Immature natural killer cell (primary cell): ENCODE data around the gene RPL36. TPM values are rescaled to one million over a fixed set of nuclear protein-coding genes. Genes with fewer than 3 reads are reported as not detected.
A peak's percentile ranks its signal among the peaks of the same experiment; 100 is the strongest.

Experiments used
- DNase-seq, 3 donors: peaks; one replicate each; pipeline ENCODE4 v3.0.0; 2022; ENCODE audit warnings: mixed read lengths in 1 of 3
- H3K27ac Mint-ChIP-seq, 6 donors: one replicate each; pipeline ENCODE4 v1.8.0; 2020; ENCODE audit warnings: mixed read lengths in 6 of 6, mild to moderate bottlenecking in 5 of 6, inconsistent platforms in 4 of 6, moderate library complexity in 3 of 6
- H3K27me3 Mint-ChIP-seq, 3 donors: one replicate each; pipeline ENCODE4 v1.8.0; 2020 to 2021; ENCODE audit warnings: low read depth in 3 of 3, mild to moderate bottlenecking in 3 of 3, mixed read lengths in 3 of 3, moderate library complexity in 3 of 3, inconsistent platforms in 1 of 3
- H3K36me3 Mint-ChIP-seq, 3 donors: one replicate each; pipeline ENCODE4 v1.8.0; 2020; ENCODE audit warnings: mixed read lengths in 3 of 3, inconsistent platforms in 2 of 3, mild to moderate bottlenecking in 2 of 3
- H3K4me1 Mint-ChIP-seq, 2 donors: one replicate each; pipeline ENCODE4 v1.8.0; 2020; ENCODE audit warnings: inconsistent platforms in 2 of 2, mild to moderate bottlenecking in 2 of 2, mixed read lengths in 2 of 2, moderate library complexity in 1 of 2
- H3K4me3 Mint-ChIP-seq, 5 donors: one replicate each; pipeline ENCODE4 v1.8.0; 2020; ENCODE audit warnings: mild to moderate bottlenecking in 5 of 5, mixed read lengths in 5 of 5, inconsistent platforms in 3 of 5, moderate library complexity in 3 of 5
- H3K9me3 Mint-ChIP-seq, 6 donors: one replicate each; pipeline ENCODE4 v1.8.0; 2020; ENCODE audit warnings: mild to moderate bottlenecking in 6 of 6, mixed read lengths in 6 of 6, inconsistent platforms in 4 of 6, moderate library complexity in 3 of 6
- polyA plus RNA-seq, 3 donors: library from polyadenylated mRNA; unstranded; fragments of 300-500 nt; fragmentation: Illumina TruSeq; gene quantifications; one replicate each; pipeline ENCODE4 v1.2.3, GENCODE V29; 2021

RPL36 gene
- polyA plus RNA-seq, 3 donors from 2014 or later = 550 to 1,524 (median 935) TPM

- Mint-ChIP-seq H3K9me3 (no peaks in the 10 kb centered on the region), H3K27me3 (peaks cover 2 to 3% (median 2%) of the 10 kb centered on the region in 3 donors), H3K4me3 (no peak overlapping the region), H3K36me3 (peaks cover 7 to 42% (median 13%) of the 10 kb centered on the region in 3 donors), H3K4me1 (peaks cover 0 to 6% of the 10 kb centered on the region in 2 donors), H3K27ac (peak overlapping the region in 1 of 6 donors; percentile 11)
- DNase-seq = no peak
Observed at GRCh38 chr19:5664515-5664914, 25.6 kb upstream of the RPL36 start.

DNA sequence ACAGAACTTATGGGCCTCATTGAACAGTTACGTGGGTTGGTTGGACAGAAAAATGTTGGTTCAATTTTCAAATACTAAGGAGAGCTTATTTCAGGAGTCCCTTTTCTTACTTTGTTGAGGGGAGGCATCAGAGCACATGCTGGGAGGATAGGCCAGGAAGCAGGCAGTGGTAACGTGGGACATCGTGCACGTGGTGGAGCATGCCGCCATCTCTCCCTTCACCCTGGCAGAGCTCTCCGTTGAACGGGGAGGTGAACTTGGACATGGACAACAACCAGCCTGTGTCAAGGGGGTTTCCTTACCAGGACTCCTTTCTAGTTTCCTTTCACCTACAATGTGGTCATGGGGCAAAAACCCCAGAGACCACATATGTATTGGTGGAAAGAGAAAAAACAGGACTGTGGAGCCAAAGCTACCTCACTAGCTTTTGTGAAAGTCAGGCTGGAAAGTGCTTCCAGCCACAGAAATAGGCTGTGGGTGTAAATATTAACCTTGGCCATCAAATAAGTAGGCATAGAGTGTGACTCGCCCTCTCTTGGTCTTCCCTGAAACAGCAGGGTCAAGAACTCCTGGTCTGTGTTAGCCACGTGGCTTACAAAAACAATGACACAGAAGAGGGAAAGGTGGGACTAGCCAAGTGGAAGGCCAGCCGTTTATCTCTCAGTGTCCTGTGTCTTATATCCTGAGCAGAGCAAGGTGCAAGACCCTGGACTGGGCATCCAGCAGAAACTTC is 24.1 kb upstream of the RPL36 start:
- Mint-ChIP-seq H3K27me3 (peaks cover 2 to 3% (median 2%) of the 10 kb centered on the region in 3 donors), H3K4me3 (no peak overlapping the region), H3K36me3 (peaks cover 3 to 42% (median 13%) of the 10 kb centered on the region in 3 donors), H3K9me3 (no peaks in the 10 kb centered on the region), H3K4me1 (peaks cover 0 to 6% of the 10 kb centered on the region in 2 donors), H3K27ac (peak overlapping the region in 3 of 6 donors; percentile 40 to 64 (median 51))
- DNase-seq = no peak

DNA sequence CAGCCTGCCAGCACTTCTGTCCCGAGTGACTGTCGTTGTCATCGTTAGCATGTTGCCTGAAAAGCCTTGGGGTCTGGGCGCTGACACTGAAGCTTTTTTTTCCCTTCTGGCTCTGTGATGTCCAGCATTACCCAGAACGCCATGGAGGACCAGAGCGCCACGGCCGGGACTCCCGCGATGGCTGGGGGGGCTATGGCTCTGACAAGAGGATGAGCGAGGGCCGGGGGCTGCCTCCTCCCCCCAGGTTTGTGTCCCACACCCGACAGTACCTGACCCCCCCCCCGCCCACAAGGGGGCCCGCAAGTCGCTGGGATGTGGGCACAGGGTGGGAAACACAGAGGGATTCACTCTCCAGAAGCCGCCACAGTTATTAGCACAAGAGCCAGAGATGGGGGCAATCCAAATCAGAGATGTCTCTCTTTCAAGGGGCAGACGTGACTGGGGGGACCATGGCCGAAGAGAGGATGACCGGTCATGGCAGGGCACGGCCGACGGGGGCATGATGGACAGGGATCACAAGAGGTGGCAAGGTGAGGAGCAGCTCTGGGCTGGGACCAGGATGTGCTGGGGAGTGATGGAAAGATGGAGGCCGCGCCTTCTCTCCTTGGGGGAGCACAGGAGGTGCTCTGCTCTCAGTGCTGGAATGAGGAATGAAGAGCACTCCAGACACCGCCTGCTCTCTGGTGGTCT is 23.0 kb upstream of the RPL36 start:
- peaks cover 0 to 2% (median 0%) of the 10 kb centered on the region in 3 donors for H3K27me3 Mint-ChIP-seq
- peak overlapping the region in 1 of 6 donors; percentile 34 for H3K27ac Mint-ChIP-seq
- peaks cover 3 to 38% (median 13%) of the 10 kb centered on the region in 3 donors for H3K36me3 Mint-ChIP-seq
- H3K4me1 Mint-ChIP-seq = peaks cover 0 to 6% of the 10 kb centered on the region in 2 donors
- no peak overlapping the region for H3K4me3 Mint-ChIP-seq
- no peak for DNase-seq
- no peaks in the 10 kb centered on the region for H3K9me3 Mint-ChIP-seq

DNA sequence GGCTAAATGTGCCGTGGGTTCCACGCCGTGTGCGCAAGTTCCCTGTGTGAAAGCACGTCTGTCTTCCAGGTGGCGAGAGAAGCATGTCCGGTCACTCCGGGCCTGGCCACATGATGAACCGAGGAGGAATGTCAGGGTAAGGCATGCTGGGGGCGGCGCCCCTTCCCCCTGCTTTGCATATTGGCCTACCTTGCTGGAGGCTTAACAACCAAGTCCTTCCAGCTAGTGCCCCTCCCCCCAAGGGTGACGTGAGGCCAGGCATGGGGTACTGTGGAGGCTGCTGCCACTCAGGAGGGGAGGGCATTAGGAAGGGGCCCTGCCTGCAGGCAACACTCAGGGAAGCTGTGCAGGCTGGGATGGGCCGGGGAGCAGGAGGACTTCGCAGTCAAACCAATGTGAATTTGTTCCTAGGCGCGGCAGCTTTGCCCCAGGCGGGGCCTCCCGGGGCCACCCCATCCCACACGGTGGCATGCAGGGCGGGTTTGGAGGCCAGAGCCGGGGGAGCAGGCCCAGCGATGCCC is 22.3 kb upstream of the RPL36 start:
- Mint-ChIP-seq H3K9me3 (no peaks in the 10 kb centered on the region), H3K4me3 (no peak overlapping the region), H3K27ac (no peak overlapping the region), H3K36me3 (peaks cover 3 to 38% (median 13%) of the 10 kb centered on the region in 3 donors), H3K27me3 (peaks cover 0 to 4% (median 2%) of the 10 kb centered on the region in 3 donors), H3K4me1 (peaks cover 0 to 6% of the 10 kb centered on the region in 2 donors)
- no peak for DNase-seq

DNA sequence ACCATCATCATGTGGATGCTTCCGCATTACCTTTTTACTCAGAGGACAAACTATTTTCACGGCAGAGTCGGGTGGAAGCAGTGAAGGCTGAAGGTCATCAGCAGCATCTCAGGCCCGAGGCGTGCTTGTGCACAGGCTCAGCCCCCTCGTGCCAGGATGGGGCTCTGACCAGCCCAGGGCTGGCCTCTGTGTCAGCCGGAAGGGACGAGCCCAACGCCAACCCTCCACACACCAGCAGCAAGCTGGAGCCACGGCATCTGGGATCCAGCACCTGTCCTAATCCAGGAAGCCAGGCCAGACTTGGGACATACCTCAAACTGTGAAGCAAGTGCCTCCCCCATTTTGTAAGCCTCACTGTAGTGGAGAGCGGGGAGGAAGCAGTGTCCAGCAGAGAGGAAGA is 20.9 kb upstream of the RPL36 start:
- H3K27me3 Mint-ChIP-seq = peaks cover 2 to 4% (median 2%) of the 10 kb centered on the region in 3 donors
- H3K27ac Mint-ChIP-seq = peak overlapping the region in 1 of 6 donors; percentile 29
- no peak for DNase-seq
- H3K4me3 Mint-ChIP-seq = no peak overlapping the region
- H3K36me3 Mint-ChIP-seq = peaks cover 9 to 37% (median 10%) of the 10 kb centered on the region in 3 donors
- H3K9me3 Mint-ChIP-seq = no peaks in the 10 kb centered on the region
- peaks cover 0 to 6% of the 10 kb centered on the region in 2 donors for H3K4me1 Mint-ChIP-seq

DNA sequence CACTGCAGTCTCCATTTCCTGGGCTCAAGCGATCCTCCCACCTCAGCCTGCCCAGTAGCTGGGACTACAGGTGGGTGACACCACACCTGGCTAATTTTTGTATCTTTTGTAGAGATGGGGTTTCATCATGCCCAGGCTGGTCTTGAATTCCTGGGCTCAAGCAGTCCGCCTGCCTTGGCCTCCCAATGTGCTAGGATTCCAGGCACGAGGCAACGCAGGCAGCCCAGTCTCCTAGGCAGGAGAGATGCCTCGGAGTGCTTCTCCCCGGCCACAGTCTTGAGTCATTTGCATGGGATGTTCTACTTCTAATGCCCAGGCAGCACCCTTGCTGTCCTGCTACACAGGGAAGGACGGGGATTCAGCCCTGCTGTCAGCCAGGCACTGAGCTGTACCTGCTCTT is 18.5 kb upstream of the RPL36 start:
- no peaks in the 10 kb centered on the region for H3K9me3 Mint-ChIP-seq
- H3K4me1 Mint-ChIP-seq = no peaks in the 10 kb centered on the region
- DNase-seq = no peak
- peaks cover 2 to 4% (median 2%) of the 10 kb centered on the region in 3 donors for H3K27me3 Mint-ChIP-seq
- no peak overlapping the region for H3K4me3 Mint-ChIP-seq
- peaks cover 3 to 16% (median 9%) of the 10 kb centered on the region in 3 donors for H3K36me3 Mint-ChIP-seq
- H3K27ac Mint-ChIP-seq = peak overlapping the region in 1 of 6 donors; percentile 17

DNA sequence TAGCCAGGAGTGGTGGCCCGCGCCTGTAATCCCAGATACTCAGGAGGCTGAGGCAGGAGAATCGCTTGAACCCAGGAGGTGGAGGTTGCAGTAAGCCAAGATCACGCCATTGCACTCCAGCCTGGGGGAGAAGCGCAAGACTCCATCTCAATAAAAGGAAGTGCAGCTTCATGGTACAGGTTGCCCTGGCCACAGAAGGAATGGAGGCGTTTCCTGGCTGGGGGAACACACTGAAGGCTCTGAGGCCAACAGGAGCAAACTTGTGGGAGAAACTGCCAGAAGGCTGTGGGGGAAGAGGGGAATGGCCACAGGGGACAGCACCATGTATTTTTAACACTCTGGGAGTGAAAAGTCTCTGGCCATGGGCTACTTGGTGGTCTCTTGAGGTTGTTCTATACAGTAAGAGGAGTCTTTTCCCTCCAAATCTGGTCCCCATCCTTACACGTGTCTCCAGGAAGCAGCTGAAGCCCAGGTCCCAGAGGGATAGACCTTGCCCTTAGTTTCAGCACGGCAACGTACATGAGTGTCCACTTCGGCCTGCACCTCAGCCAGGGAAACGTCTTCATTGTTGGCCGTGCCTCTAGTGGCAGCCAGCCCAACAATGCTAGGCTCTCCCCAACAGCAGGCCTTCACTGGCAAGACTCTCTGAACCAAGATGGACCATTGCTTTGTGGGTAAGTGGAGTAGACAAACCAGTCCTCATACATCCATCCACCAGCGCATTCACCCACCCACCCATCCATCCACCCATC is 17.2 kb upstream of the RPL36 start:
- Mint-ChIP-seq H3K9me3 (no peaks in the 10 kb centered on the region), H3K36me3 (peaks cover 3 to 13% (median 9%) of the 10 kb centered on the region in 3 donors), H3K4me3 (no peak overlapping the region), H3K27ac (peak overlapping the region in 1 of 6 donors; percentile 17), H3K4me1 (no peaks in the 10 kb centered on the region), H3K27me3 (peaks cover 2 to 4% (median 2%) of the 10 kb centered on the region in 3 donors)
- no peak for DNase-seq

- no peaks in the 10 kb centered on the region for H3K4me1 Mint-ChIP-seq
- no peak overlapping the region for H3K4me3 Mint-ChIP-seq
- DNase-seq = no peak
- no peaks in the 10 kb centered on the region for H3K9me3 Mint-ChIP-seq
- H3K36me3 Mint-ChIP-seq = peaks cover 0 to 9% (median 9%) of the 10 kb centered on the region in 3 donors
- H3K27ac Mint-ChIP-seq = no peak overlapping the region
- peaks cover 1 to 4% (median 2%) of the 10 kb centered on the region in 3 donors for H3K27me3 Mint-ChIP-seq
Observed at GRCh38 chr19:5673752-5674151, 16.3 kb upstream of the RPL36 start.

DNA sequence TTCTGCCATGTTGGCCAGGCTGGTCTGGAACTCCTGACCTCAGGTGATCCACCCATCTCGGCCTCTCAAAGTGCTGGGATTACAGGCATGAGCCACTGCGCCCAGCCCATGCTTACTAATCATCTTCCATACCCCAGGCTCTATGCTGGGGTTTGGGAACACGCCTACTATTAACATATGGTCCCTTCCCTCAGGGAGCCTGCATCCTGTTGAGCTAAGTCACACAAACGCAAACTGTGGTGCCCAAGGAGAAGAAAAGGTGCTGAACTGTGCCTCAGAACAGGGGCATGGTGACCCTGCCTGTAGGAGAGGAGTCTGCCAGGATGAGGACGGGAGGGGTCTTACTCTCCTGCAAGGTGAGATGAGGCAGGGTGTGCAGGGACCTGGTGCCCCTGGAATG is 15.4 kb upstream of the RPL36 start:
- Mint-ChIP-seq H3K27me3 (peaks cover 0 to 5% (median 4%) of the 10 kb centered on the region in 3 donors), H3K4me3 (no peak overlapping the region), H3K36me3 (peaks cover 0 to 9% (median 5%) of the 10 kb centered on the region in 3 donors), H3K27ac (no peak overlapping the region), H3K9me3 (no peaks in the 10 kb centered on the region), H3K4me1 (peaks cover 7 to 8% of the 10 kb centered on the region in 2 donors)
- no peak for DNase-seq

DNA sequence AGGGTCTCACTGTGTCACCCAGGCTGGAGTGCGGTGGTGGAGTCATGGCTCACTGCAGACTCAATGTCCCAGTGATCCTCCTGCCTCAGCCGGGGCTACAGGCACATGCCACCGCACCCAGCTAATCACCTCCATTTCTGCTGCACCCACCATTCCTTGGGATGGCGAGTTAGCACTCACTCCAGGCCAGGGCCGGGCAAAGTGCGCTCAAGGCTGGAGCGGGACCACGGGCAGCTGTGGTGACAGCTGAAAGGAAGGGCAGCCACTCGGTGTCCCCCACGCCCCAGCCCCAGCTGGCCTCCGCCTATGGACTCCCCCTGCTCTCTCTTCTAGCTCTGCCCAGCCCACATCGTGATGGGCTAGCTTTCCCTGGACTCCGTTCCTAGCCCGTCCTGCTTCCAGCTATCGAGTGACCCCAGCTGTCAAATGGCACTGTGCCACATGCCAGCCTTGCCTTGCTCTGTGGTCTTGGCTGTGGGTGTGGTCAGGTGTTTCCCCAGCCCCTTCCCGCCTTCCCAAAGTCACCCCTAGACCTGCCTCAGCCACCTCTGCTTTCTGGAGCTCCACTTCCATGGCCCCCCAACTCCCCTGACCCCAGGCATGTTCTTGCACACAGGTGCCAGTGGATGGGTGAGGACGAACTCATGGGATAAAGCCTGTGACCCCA is 13.9 kb upstream of the RPL36 start:
- Mint-ChIP-seq H3K4me3 (no peak overlapping the region), H3K9me3 (no peaks in the 10 kb centered on the region), H3K27ac (no peak overlapping the region), H3K4me1 (peaks cover 16 to 21% of the 10 kb centered on the region in 2 donors), H3K36me3 (peaks cover 0 to 9% (median 5%) of the 10 kb centered on the region in 3 donors), H3K27me3 (peaks cover 4 to 13% (median 9%) of the 10 kb centered on the region in 3 donors)
- DNase-seq = no peak

- H3K27ac Mint-ChIP-seq = no peak overlapping the region
- DNase-seq = no peak
- H3K9me3 Mint-ChIP-seq = no peaks in the 10 kb centered on the region
- peaks cover 21 to 26% of the 10 kb centered on the region in 2 donors for H3K4me1 Mint-ChIP-seq
- H3K27me3 Mint-ChIP-seq = peaks cover 4 to 15% (median 13%) of the 10 kb centered on the region in 3 donors
- H3K4me3 Mint-ChIP-seq = no peak overlapping the region
- peaks cover 0 to 9% (median 5%) of the 10 kb centered on the region in 3 donors for H3K36me3 Mint-ChIP-seq
Observed at GRCh38 chr19:5676772-5677105, 13.4 kb upstream of the RPL36 start.

DNA sequence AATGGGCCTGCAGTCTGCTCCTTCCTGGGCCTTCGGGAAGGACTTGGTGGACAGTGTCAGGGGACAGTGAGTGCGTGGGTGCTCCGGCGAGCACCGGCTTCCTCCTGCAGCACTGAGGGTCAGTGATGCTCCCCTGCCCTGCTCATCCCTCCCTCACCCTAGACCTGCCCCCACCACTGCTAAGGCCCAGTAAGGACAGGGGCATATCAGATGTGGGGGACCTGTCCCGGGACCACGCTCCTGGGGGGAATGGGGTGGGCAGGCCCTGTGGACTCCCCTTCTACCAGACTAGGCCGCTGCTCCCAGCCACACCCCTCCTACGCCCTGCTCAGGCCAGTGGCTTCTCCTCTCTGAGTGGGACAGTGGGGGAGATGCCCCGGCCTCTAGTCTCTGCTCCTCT is 13.0 kb upstream of the RPL36 start:
- Mint-ChIP-seq H3K27me3 (peaks cover 6 to 15% (median 15%) of the 10 kb centered on the region in 3 donors), H3K9me3 (no peaks in the 10 kb centered on the region), H3K27ac (no peak overlapping the region), H3K36me3 (peaks cover 0 to 9% (median 5%) of the 10 kb centered on the region in 3 donors), H3K4me3 (no peak overlapping the region), H3K4me1 (peaks cover 21 to 30% of the 10 kb centered on the region in 2 donors)
- no peak for DNase-seq

GRCh38 chr19:5677580-5677979 is 12.5 kb upstream of the RPL36 start:
- no peak for DNase-seq
- Mint-ChIP-seq H3K4me3 (no peak overlapping the region), H3K27ac (no peak overlapping the region), H3K27me3 (peaks cover 9 to 18% (median 13%) of the 10 kb centered on the region in 3 donors), H3K9me3 (no peaks in the 10 kb centered on the region), H3K36me3 (peaks cover 0 to 9% (median 5%) of the 10 kb centered on the region in 3 donors), H3K4me1 (peaks cover 23 to 32% of the 10 kb centered on the region in 2 donors)
